ENCODE results near the gene PGBD2.
"Not testable (repeated sequence)": the region's sequence is repeated elsewhere in the genome, so short reads cannot be mapped to it uniquely, and the experiment has no call there.

PGBD2 gene

GRCh38 chr1:248906009-248906752 lies at the start of gene PGBD2:
TSS of gene PGBD2 (plus strand) at chr1:248906235. CDS start at chr1:248913863, 7,628 bp downstream.
- peak; percentile 81 for DNase-seq

GRCh38 chr1:248857201-248857600 lies 48.8 kb upstream of the PGBD2 start:
- DNase-seq: no peak

GRCh38 chr1:248857749-248858095 lies 48.3 kb upstream of the PGBD2 start:
- no peak for DNase-seq

GRCh38 chr1:248858096-248858890 lies 47.7 kb upstream of the PGBD2 start:
- peak; percentile 69 for DNase-seq

- DNase-seq: peak; percentile 91
Measured at GRCh38 chr1:248858891-248859889, 46.8 kb upstream of the PGBD2 start, which contains the start of gene ZNF692. TSS of gene ZNF692 (minus strand) at chr1:248859085. CDS start at chr1:248858309, 776 bp downstream.

GRCh38 chr1:248860007-248860406 lies 46.0 kb upstream of the PGBD2 start:
- DNase-seq: no peak

GRCh38 chr1:248861616-248862015 lies 44.4 kb upstream of the PGBD2 start:
- no peak for DNase-seq

GRCh38 chr1:248862695-248862997 lies 43.4 kb upstream of the PGBD2 start:
- DNase-seq: no peak

GRCh38 chr1:248862998-248863881 lies 42.8 kb upstream of the PGBD2 start:
- peak; percentile 70 for DNase-seq

- DNase-seq: no peak
Measured at GRCh38 chr1:248871837-248872401, 34.1 kb upstream of the PGBD2 start.

- DNase-seq: peak; percentile 43
Measured at GRCh38 chr1:248872752-248873408, 33.2 kb upstream of the PGBD2 start.

- DNase-seq: peak; percentile 87
Measured at GRCh38 chr1:248873409-248873992, 32.5 kb upstream of the PGBD2 start.

- DNase-seq: peak; percentile 80
Measured at GRCh38 chr1:248873993-248874533, 32.0 kb upstream of the PGBD2 start.

- no peak for DNase-seq
Measured at GRCh38 chr1:248881261-248881660, 24.8 kb upstream of the PGBD2 start.

- DNase-seq: not testable (repeated sequence)
Measured at GRCh38 chr1:248882427-248882826, 23.6 kb upstream of the PGBD2 start.

GRCh38 chr1:248884632-248885295 lies 21.3 kb upstream of the PGBD2 start:
- DNase-seq: no peak

- DNase-seq: no peak
Measured at GRCh38 chr1:248885646-248886045, 20.4 kb upstream of the PGBD2 start.

- DNase-seq: no peak
Measured at GRCh38 chr1:248886237-248886895, 19.7 kb upstream of the PGBD2 start.

- DNase-seq: not testable (repeated sequence)
Measured at GRCh38 chr1:248889914-248890243, 16.2 kb upstream of the PGBD2 start.
